ENCODE measurements around the gene CD5L. TPM values are rescaled to one million over a fixed set of nuclear protein-coding genes. Genes with fewer than 3 reads are reported as not detected.

Gene CD5L
- total and polyA plus RNA-seq, 2 of the 8 experiments (the other 6 are each of a cell fraction or from before 2014, with no cell fraction given) = not detected

DNA sequence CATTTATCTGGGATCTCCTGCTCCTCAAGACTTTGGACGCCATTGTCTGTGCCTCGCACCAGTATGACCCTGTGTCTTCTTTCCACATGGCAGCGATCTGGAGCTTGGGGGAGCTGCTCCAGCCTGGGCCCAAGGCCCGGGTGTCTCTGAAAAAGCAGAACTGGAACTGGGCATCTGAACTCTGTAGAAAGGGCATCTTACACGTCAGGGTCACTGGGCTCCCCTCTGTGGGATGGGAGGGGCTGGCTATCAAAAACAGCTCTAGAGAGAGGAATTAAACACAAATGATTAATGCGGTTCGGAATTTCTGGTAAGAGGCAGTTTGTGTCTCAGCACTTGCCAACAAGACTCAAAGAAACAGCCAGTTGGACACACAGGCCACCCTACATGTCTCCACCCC, 37.8 kb downstream of the CD5L start (continued):
- no peak for TF ChIP-seq POLR2AphosphoS5 (IDR thresholded peaks at IDR 0.05; ENCODE audit: low read depth, low read length)
- TF ChIP-seq TAF7 (optimal IDR thresholded peaks at IDR 0.05; ENCODE audit: borderline replicate concordance, low read depth, low read length) = no peak
- TF ChIP-seq NRF1 (IDR thresholded peaks at IDR 0.05; ENCODE audit: low read depth, low read length) = no peak
- no peak for TF ChIP-seq PHF8 (conservative IDR thresholded peaks at IDR 0.05; ENCODE audit: low read depth, low read length)
- no peak for TF ChIP-seq ASH2L (IDR thresholded peaks at IDR 0.05; ENCODE audit: low read length)
